HTR-8/SVneo (cell line): ENCODE data around the gene SIRT4.
A peak's percentile ranks its signal among the peaks of the same experiment; 100 is the strongest.
"Not testable (repeated sequence)": the region's sequence is repeated elsewhere in the genome, so short reads cannot be mapped to it uniquely, and the experiment has no call there.

Experiments used
- DNase-seq: peaks from one replicate; pipeline ENCODE4 v3.0.0; 2011; ENCODE audit warnings: low spot score, mixed read lengths; ENCODE audit not compliant: insufficient read length
- FAIRE-seq: peaks from 2 replicates; lab custom pipeline; 2011; peaks lifted over from hg19 to GRCh38; lab: Jason Lieb, UNC

The SIRT4 gene

GRCh38 chr12:120332041-120332440, 29.9 kb downstream of the SIRT4 start:
- DNase-seq, result no peak
- FAIRE-seq, result no peak

- FAIRE-seq (no peak), DNase-seq (no peak)
Measured at GRCh38 chr12:120332523-120332922, 30.4 kb downstream of the SIRT4 start.

- DNase-seq, FAIRE-seq: not testable (repeated sequence)
Measured at GRCh38 chr12:120335447-120335846, 33.3 kb downstream of the SIRT4 start.

- DNase-seq, FAIRE-seq: not testable (repeated sequence)
Measured at GRCh38 chr12:120336392-120336791, 34.3 kb downstream of the SIRT4 start.

- FAIRE-seq (no peak), DNase-seq (no peak)
Measured at GRCh38 chr12:120337730-120338129, 35.6 kb downstream of the SIRT4 start.

GRCh38 chr12:120339256-120339655, 37.1 kb downstream of the SIRT4 start:
- DNase-seq (no peak), FAIRE-seq (no peak)

GRCh38 chr12:120342175-120343038, 40.3 kb downstream of the SIRT4 start:
- FAIRE-seq (no peak), DNase-seq (no peak)

GRCh38 chr12:120343039-120343537, 41.0 kb downstream of the SIRT4 start:
- FAIRE-seq, result no peak
- DNase-seq, result no peak

- FAIRE-seq (no peak), DNase-seq (no peak)
Measured at GRCh38 chr12:120343692-120344091, 41.6 kb downstream of the SIRT4 start.

GRCh38 chr12:120346031-120346430, 43.9 kb downstream of the SIRT4 start:
- DNase-seq (no peak), FAIRE-seq (no peak)

GRCh38 chr12:120346681-120347080, 44.6 kb downstream of the SIRT4 start:
- no peak for FAIRE-seq
- DNase-seq, result no peak

- FAIRE-seq (no peak), DNase-seq (no peak)
Measured at GRCh38 chr12:120347766-120348165, 45.6 kb downstream of the SIRT4 start.

- DNase-seq (no peak), FAIRE-seq (no peak)
Measured at GRCh38 chr12:120350576-120351350, 48.6 kb downstream of the SIRT4 start.

- FAIRE-seq (no peak), DNase-seq (no peak)
Measured at GRCh38 chr12:120352117-120352516, 50.0 kb downstream of the SIRT4 start.

GRCh38 chr12:120353136-120353535, 51.0 kb downstream of the SIRT4 start:
- FAIRE-seq (no peak), DNase-seq (no peak)

GRCh38 chr12:120353556-120354317, 51.6 kb downstream of the SIRT4 start:
- DNase-seq (no peak), FAIRE-seq (no peak)

- peak; percentile 99 for FAIRE-seq
- DNase-seq, result peak; percentile 99
Measured at GRCh38 chr12:120356567-120357030, 54.5 kb downstream of the SIRT4 start.

- no peak for FAIRE-seq
- no peak for DNase-seq
Measured at GRCh38 chr12:120357104-120357503, 55.0 kb downstream of the SIRT4 start.

GRCh38 chr12:120358412-120359100, 56.4 kb downstream of the SIRT4 start:
- DNase-seq (no peak), FAIRE-seq (no peak)

- FAIRE-seq, result no peak
- no peak for DNase-seq
Measured at GRCh38 chr12:120359128-120359527, 57.0 kb downstream of the SIRT4 start.
